Heart left ventricle (tissue), 16 donors: Measurements from ENCODE around the gene TFB1M. TPM values are rescaled to one million over a fixed set of nuclear protein-coding genes. Genes with fewer than 3 reads are reported as not detected.

Experiments used
- ATAC-seq, 4 donors: fragments of 200-7000 bp; cut with Tn5 transposase; one replicate each; pipeline ENCODE4 v1.9.1; 2020 to 2022; ENCODE audit warnings: moderate library complexity in 4 of 4, mild to moderate bottlenecking in 3 of 4, moderate number of reproducible peaks in 1 of 4
- DNase-seq, 5 donors: peaks; one replicate each; pipeline ENCODE4 v3.0.0-alpha.2; 2020
- H3K27ac ChIP-seq, 12 donors: fragments of 200-600 bp; sonication (generic) in 4 of 12; one replicate each; pipeline versions ENCODE4 v1.5.0 to v1.8.0; 2016 to 2022; ENCODE audit warnings: mild to moderate bottlenecking in 2 of 12
- H3K27me3 ChIP-seq, 9 donors: fragments of 200-600 bp; sonication (generic) in 2 of 9; one replicate each; pipeline versions ENCODE4 v1.5.1 to v1.8.0; 2016 to 2022; ENCODE audit warnings: mild to moderate bottlenecking in 3 of 9
- H3K36me3 ChIP-seq, 9 donors: fragments of 200-600 bp; sonication (generic) in 2 of 9; one replicate each; pipeline versions ENCODE4 v1.5.0 to v1.8.0; 2018 to 2022; ENCODE audit warnings: mild to moderate bottlenecking in 2 of 9
- H3K4me1 ChIP-seq, 12 donors: fragments of 200-600 bp; sonication (generic) in 4 of 12; one replicate each; pipeline versions ENCODE4 v1.5.0 to v1.8.0; 2016 to 2022; ENCODE audit warnings: mild to moderate bottlenecking in 3 of 12
- H3K4me3 ChIP-seq, 12 donors: fragments of 200-600 bp; sonication (generic) in 4 of 12; one replicate each; pipeline versions ENCODE4 v1.5.0 to v1.8.0; 2017 to 2022; ENCODE audit warnings: mild to moderate bottlenecking in 9 of 12, moderate library complexity in 4 of 12
- H3K9me3 ChIP-seq, 12 donors: fragments of 200-600 bp; sonication (generic) in 4 of 12; one replicate each; pipeline versions ENCODE4 v1.5.0 to v1.8.0; 2016 to 2022; ENCODE audit warnings: mild to moderate bottlenecking in 1 of 12
- CTCF ChIP-seq, 12 donors: fragments of 200-600 bp; sonication (generic) in 4 of 12; IDR thresholded peaks; one replicate each; pipeline versions ENCODE4 v1.5.0 to v1.8.0; 2018 to 2022; ENCODE audit warnings: antibody characterized with exemption in 12 of 12, mild to moderate bottlenecking in 5 of 12
- POLR2A ChIP-seq, 2 donors: fragments of 450-650 bp; IDR thresholded peaks; one replicate each; pipeline ENCODE4 v1.6.1; 2017; ENCODE audit warnings: antibody characterized with exemption in 2 of 2, mild to moderate bottlenecking in 2 of 2, moderate library complexity in 2 of 2
- WGBS, 4 donors: extraction: QIAGEN DNeasy Blood & Tissue Kit in 2 of 4; methylation state at CpG; one replicate each; pipeline versions ENCODE4 v1.1.5 to v1.1.7; 2013 to 2018; 5-methylcytosine and 5-hydroxymethylcytosine counted together
- intact Hi-C, 10 donors: fragments of 100-400 bp; cut with DNase I; formaldehyde crosslinking; loops; one replicate each; pipeline versions ENCODE4 v1.11.1 to v1.14.2; 2022
- polyA plus RNA-seq, 2 donors: library from polyadenylated mRNA; stranded (reverse); fragments of 200-250 nt; gene quantifications; one replicate each; pipeline ENCODE4 v1.2.3, GENCODE V29; 2013
- total RNA-seq, 9 donors: library from RNA; depleted of rRNA in 2 of 9; stranded (reverse); fragments of >200 nt in 2 of 9; fragmentation: NEBNext Ultra II Directional in 3 of 9; extraction: Animal tissue kit (Norgen Biotek cat#: 25700) in 3 of 9; gene quantifications; one replicate each; pipeline versions ENCODE4 v1.1.0 to v1.2.4, GENCODE V29; 2016 to 2023
- donor health status: ischemic (EF 13 %, LVEDD 7.1; RV severe dilation, severe dysfunction).
- donor health status: healthy with polysubstance abuse.
- donor health status: DM: no; HTN: yes; CAD: no.
- donor health status: DM: no; HTN: no; CAD: no.
- donor health status: ischemic (EF 25% LVEDD 6.9; RV normal size, moderate dysfunction).
- donor health status: ischemic (EF 25% LVEDD 5.7; RV mildly dilated, moderate dysfunction).
- donor health status: healthy.
- donor health status: DM: yes; HTN: yes; CAD: no.
- donor health status: ischemic (EF 35%, LVEDD 5.7; RV mildly dilated, moderate dysfunction).
- donor health status: nonischemic (EF 11% LVEDD 7.7; RV severe dilation, severe dysfunction).
- donor health status: DM: yes; HTN: yes; CAD: no.
- donor health status: PGD.
- donor health status: ischemic (EF 29% LVEDD 5.4; RV normal size, mild dysfunction).
- donor health status: nonischemic (EF 23%, LVEDD 6.1; RV moderate dilation, normal function).

TFB1M gene
- total and polyA plus RNA-seq, 11 donors = 11.4 to 24.5 (median 17.6) TPM

- Histone ChIP-seq H3K36me3 (no peaks in the 10 kb centered on the region), H3K27ac (no peak overlapping the region), H3K4me1 (no peaks in the 10 kb centered on the region), H3K27me3 (peaks cover 0 to 11% (median 0%) of the 10 kb centered on the region in 9 donors), H3K9me3 (peaks cover 0 to 35% (median 17%) of the 10 kb centered on the region in 12 donors), H3K4me3 (no peak overlapping the region)
- no peak for TF ChIP-seq CTCF (IDR thresholded peaks at IDR 0.05)
- no peak for TF ChIP-seq POLR2A (IDR thresholded peaks at IDR 0.05)
- DNase-seq (no peak), ATAC-seq (no peak)
- intact Hi-C loops = no loop called here
Measured at GRCh38 chr6:155352811-155353210, 38.5 kb upstream of the TFB1M start.

GRCh38 chr6:155352130-155352420, 37.8 kb upstream of the TFB1M start:
- DNase-seq (no peak), ATAC-seq (no peak)
- TF ChIP-seq CTCF (IDR thresholded peaks at IDR 0.05) = no peak
- no peak for TF ChIP-seq POLR2A (IDR thresholded peaks at IDR 0.05)
- Histone ChIP-seq H3K4me1 (no peaks in the 10 kb centered on the region), H3K27ac (no peak overlapping the region), H3K4me3 (no peak overlapping the region), H3K36me3 (no peaks in the 10 kb centered on the region), H3K9me3 (peaks cover 0 to 43% (median 17%) of the 10 kb centered on the region in 12 donors), H3K27me3 (peaks cover 0 to 11% (median 0%) of the 10 kb centered on the region in 9 donors)
- 74 to 80% (median 76%) methylated on average over 4 of the region's 4 CpGs for WGBS, 4 donors
- intact Hi-C loops = no loop called here

GRCh38 chr6:155351273-155352129, 37.2 kb upstream of the TFB1M start:
- WGBS, 4 donors = 85 to 87% (median 86%) methylated on average over 5 of the region's 5 CpGs
- ATAC-seq (no peak), DNase-seq (no peak)
- peaks cover 0 to 11% (median 0%) of the 10 kb centered on the region in 9 donors for H3K27me3 ChIP-seq
- H3K36me3 ChIP-seq = no peaks in the 10 kb centered on the region
- intact Hi-C loops = no loop called here
- TF ChIP-seq CTCF (IDR thresholded peaks at IDR 0.05) (no peak), POLR2A (IDR thresholded peaks at IDR 0.05) (no peak)
- H3K4me3 ChIP-seq = no peak overlapping the region
- no peaks in the 10 kb centered on the region for H3K4me1 ChIP-seq
- H3K27ac ChIP-seq = no peak overlapping the region
- peaks cover 0 to 48% (median 18%) of the 10 kb centered on the region in 12 donors for H3K9me3 ChIP-seq

- Histone ChIP-seq H3K27me3 (peaks cover 0 to 11% (median 0%) of the 10 kb centered on the region in 9 donors), H3K4me3 (no peak overlapping the region), H3K36me3 (no peaks in the 10 kb centered on the region), H3K4me1 (no peaks in the 10 kb centered on the region), H3K9me3 (peaks cover 0 to 57% (median 22%) of the 10 kb centered on the region in 12 donors), H3K27ac (no peak overlapping the region)
- TF ChIP-seq POLR2A (IDR thresholded peaks at IDR 0.05) = no peak
- no peak for TF ChIP-seq CTCF (IDR thresholded peaks at IDR 0.05)
- DNase-seq (no peak), ATAC-seq (no peak)
- intact Hi-C loops = no loop called here
- 86 to 94% (median 91%) methylated on average over 5 to 6 of the region's 6 CpGs for WGBS, 4 donors
Measured at GRCh38 chr6:155349956-155350355, 35.7 kb upstream of the TFB1M start.
